ENCODE measurements around the gene ENTHD1. TPM values are rescaled to one million over a fixed set of nuclear protein-coding genes. Genes with fewer than 3 reads are reported as not detected.

Gene ENTHD1
- total RNA-seq, 4 donors from 2014 or later: not detected

GRCh38 chr22:39926753-39927152, 33.2 kb upstream of the ENTHD1 start:
- H3K9me3 ChIP-seq: no peaks in the 10 kb centered on the region
- no peak for DNase-seq (ENCODE audit: extremely low spot score)
- H3K4me1 ChIP-seq: no peaks in the 10 kb centered on the region
- no peak overlapping the region for H3K27ac ChIP-seq (replicated peaks in 1 of 4)
- intact Hi-C loops (cut with DNase I): no loop called here
- no peak for TF ChIP-seq POLR2AphosphoS5 (IDR thresholded peaks at IDR 0.05)
- no peak for TF ChIP-seq CTCF (IDR thresholded peaks at IDR 0.05)
- no peak for TF ChIP-seq POLR2A (IDR thresholded peaks at IDR 0.05; ENCODE audit: low read depth)
- no peak for TF ChIP-seq EP300 (IDR thresholded peaks at IDR 0.05)
- no peak overlapping the region for H3K4me3 ChIP-seq
- WGBS: 78% methylated on average over 5 of the region's 5 CpGs
- peaks cover 0 to 47% (median 0%) of the 10 kb centered on the region in 4 donors for H3K27me3 ChIP-seq
- no peaks in the 10 kb centered on the region for H3K36me3 ChIP-seq

DNA sequence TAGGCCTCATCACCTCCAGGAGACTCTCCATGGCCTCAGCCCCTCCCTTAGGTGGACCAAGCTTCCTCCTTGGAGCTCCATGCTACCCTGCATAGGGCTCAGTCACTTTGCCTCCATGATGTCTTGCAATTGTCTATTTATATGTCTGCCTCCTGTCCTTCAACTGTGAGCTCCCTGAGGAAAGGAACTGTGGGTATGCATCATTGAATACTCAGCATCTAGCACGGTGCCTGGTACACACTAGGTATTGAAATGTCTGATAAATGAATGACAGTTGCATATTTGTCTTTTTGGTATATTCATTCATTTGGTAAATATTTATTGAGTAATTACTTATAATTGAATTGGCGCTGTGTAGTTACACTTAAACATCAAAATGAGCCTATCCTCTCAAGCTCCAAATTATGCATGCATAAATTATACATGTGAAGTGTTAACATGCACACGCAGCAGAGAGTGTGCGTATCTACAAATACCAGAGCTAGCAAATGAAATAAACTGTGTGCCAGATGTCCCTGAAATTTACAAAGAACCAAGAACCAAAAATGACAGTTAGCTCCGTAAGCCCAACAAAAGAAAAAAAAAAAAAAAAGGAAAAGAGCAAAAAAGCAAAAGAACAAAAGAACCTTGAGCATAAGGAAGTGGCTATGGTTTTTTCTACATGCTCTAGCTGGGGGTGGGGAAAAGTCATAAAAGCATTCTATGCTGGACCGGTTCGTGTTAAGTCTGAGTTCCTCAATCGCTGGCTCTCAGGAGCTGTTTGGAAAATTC, 32.5 kb upstream of the ENTHD1 start:
- H3K4me3 ChIP-seq: no peak overlapping the region
- peaks cover 0 to 46% (median 0%) of the 10 kb centered on the region in 4 donors for H3K27me3 ChIP-seq
- H3K27ac ChIP-seq (replicated peaks in 1 of 4): no peak overlapping the region
- H3K36me3 ChIP-seq: no peaks in the 10 kb centered on the region
- TF ChIP-seq CTCF (IDR thresholded peaks at IDR 0.05) (no peak), POLR2A (IDR thresholded peaks at IDR 0.05; ENCODE audit: low read depth) (no peak), POLR2AphosphoS5 (IDR thresholded peaks at IDR 0.05) (no peak), EP300 (IDR thresholded peaks at IDR 0.05) (no peak)
- peaks cover 0 to 5% (median 1%) of the 10 kb centered on the region in 4 donors for H3K4me1 ChIP-seq
- no peaks in the 10 kb centered on the region for H3K9me3 ChIP-seq
- WGBS: 73% methylated on average over 8 of the region's 8 CpGs
- intact Hi-C loops (cut with DNase I): no loop called here
- DNase-seq (ENCODE audit: extremely low spot score): peak; percentile 68

DNA sequence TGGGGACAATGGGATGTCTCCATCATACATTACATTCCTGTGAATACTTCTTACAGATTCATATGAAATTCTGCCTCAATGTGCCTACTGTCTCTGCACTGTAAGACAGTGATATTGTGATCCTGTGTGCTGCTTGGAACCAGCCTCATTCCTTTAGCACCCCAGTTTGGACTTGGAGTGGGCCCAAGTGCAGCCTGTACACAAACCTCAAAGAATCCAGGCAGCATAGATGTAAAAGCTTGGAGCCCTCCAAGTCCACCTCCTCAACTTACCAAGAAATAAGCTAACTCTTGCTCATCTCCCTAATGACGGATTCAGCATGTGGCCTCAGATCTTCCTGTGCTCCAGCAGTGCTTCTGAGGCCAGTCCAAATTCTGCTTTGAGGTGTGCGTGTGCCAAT, 31.7 kb upstream of the ENTHD1 start:
- intact Hi-C loops (cut with DNase I): no loop called here
- no peaks in the 10 kb centered on the region for H3K36me3 ChIP-seq
- peaks cover 0 to 13% (median 5%) of the 10 kb centered on the region in 4 donors for H3K4me1 ChIP-seq
- peaks cover 0 to 46% (median 0%) of the 10 kb centered on the region in 4 donors for H3K27me3 ChIP-seq
- no peak overlapping the region for H3K27ac ChIP-seq (replicated peaks in 1 of 4)
- WGBS: 60% methylated on average over 1 of the region's 2 CpGs
- no peak for DNase-seq (ENCODE audit: extremely low spot score)
- no peak for TF ChIP-seq POLR2A (IDR thresholded peaks at IDR 0.05; ENCODE audit: low read depth)
- no peak for TF ChIP-seq POLR2AphosphoS5 (IDR thresholded peaks at IDR 0.05)
- no peaks in the 10 kb centered on the region for H3K9me3 ChIP-seq
- H3K4me3 ChIP-seq: no peak overlapping the region

DNA sequence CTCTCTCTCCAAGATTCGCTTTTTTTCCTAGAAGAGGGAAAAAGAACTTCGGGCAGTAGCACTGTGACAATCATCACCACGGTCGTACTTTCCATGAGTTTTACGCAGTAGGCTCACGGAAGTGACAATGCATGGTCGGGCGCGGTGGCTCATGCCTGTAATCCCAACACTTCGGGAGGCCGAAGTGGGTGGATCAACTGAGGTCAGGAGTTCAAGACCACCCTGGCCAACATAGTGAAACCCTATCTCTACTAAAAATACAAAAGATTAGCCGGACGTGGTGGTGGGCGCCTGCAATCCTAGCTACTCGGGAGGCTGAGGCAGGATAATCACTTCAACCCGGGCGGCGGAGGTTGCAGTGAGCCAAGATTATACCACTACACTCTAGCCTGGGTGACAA, 30.7 kb upstream of the ENTHD1 start:
- Histone ChIP-seq H3K27ac (replicated peaks in 1 of 4) (no peak overlapping the region), H3K4me1 (peaks cover 0 to 14% (median 6%) of the 10 kb centered on the region in 4 donors), H3K9me3 (no peaks in the 10 kb centered on the region), H3K36me3 (no peaks in the 10 kb centered on the region), H3K4me3 (no peak overlapping the region), H3K27me3 (peaks cover 0 to 46% (median 0%) of the 10 kb centered on the region in 4 donors)
- TF ChIP-seq POLR2A (IDR thresholded peaks at IDR 0.05; ENCODE audit: low read depth) (no peak), POLR2AphosphoS5 (IDR thresholded peaks at IDR 0.05) (no peak), EP300 (IDR thresholded peaks at IDR 0.05) (no peak), CTCF (IDR thresholded peaks at IDR 0.05) (no peak)
- peak; percentile 66 for DNase-seq (ENCODE audit: extremely low spot score)
- intact Hi-C loops (cut with DNase I): no loop called here
- 90% methylated on average over 18 of the region's 18 CpGs for WGBS

- Histone ChIP-seq H3K9me3 (no peaks in the 10 kb centered on the region), H3K27ac (replicated peaks in 1 of 4) (no peak overlapping the region), H3K36me3 (no peaks in the 10 kb centered on the region), H3K4me1 (peaks cover 0 to 14% (median 8%) of the 10 kb centered on the region in 4 donors), H3K4me3 (no peak overlapping the region), H3K27me3 (peaks cover 0 to 46% (median 0%) of the 10 kb centered on the region in 4 donors)
- no peak for DNase-seq (ENCODE audit: extremely low spot score)
- no peak for TF ChIP-seq CTCF (IDR thresholded peaks at IDR 0.05)
- no peak for TF ChIP-seq POLR2AphosphoS5 (IDR thresholded peaks at IDR 0.05)
- TF ChIP-seq EP300 (IDR thresholded peaks at IDR 0.05): no peak
- no peak for TF ChIP-seq POLR2A (IDR thresholded peaks at IDR 0.05; ENCODE audit: low read depth)
- 69% methylated on average over 5 of the region's 5 CpGs for WGBS
- intact Hi-C loops (cut with DNase I): no loop called here
These were observed 30.1 kb upstream of the ENTHD1 start for GRCh38 chr22:39923696-39924095.

All from esophagus muscularis mucosa (tissue), 4 donors.